Ascending aorta (tissue), 2 donors: Measurements from ENCODE around the gene LILRA2. TPM values are rescaled to one million over a fixed set of nuclear protein-coding genes. Genes with fewer than 3 reads are reported as not detected.
"Not testable (repeated sequence)": the region's sequence is repeated elsewhere in the genome, so short reads cannot be mapped to it uniquely, and the experiment has no call there.

Source experiments
- DNase-seq, 2 donors: peaks; one replicate each; pipeline ENCODE4 v3.0.0-alpha.2; 2019; ENCODE audit warnings: low spot score in 2 of 2
- H3K27ac ChIP-seq, 2 donors: fragments of 200-600 bp; sonication (generic); one replicate each; pipeline ENCODE4 v1.5.1; 2016 to 2017; ENCODE audit warnings: mild to moderate bottlenecking in 1 of 2
- H3K27me3 ChIP-seq: fragments of 200-600 bp; sonication (generic); one replicate; pipeline ENCODE4 v1.5.1; 2017
- H3K36me3 ChIP-seq, 2 donors: fragments of 200-600 bp; sonication (generic); one replicate each; pipeline ENCODE4 v1.5.1; 2016
- H3K4me1 ChIP-seq, 2 donors: fragments of 200-600 bp; sonication (generic); one replicate each; pipeline ENCODE4 v1.5.1; 2016 to 2017; ENCODE audit warnings: mild to moderate bottlenecking in 1 of 2
- H3K4me3 ChIP-seq, 2 donors: fragments of 200-600 bp; sonication (generic); one replicate each; pipeline ENCODE4 v1.5.1; 2016 to 2017; ENCODE audit warnings: mild to moderate bottlenecking in 1 of 2
- H3K9me3 ChIP-seq, 2 donors: fragments of 200-600 bp; sonication (generic); one replicate each; pipeline ENCODE4 v1.5.1; 2016
- intact Hi-C: fragments of 100-400 bp; cut with DNase I; formaldehyde crosslinking; loops from one replicate; pipeline ENCODE4 v1.15.1; 2023
- total RNA-seq: library from RNA; depleted of rRNA; stranded (reverse); fragments of >200 nt; gene quantifications from one replicate; pipeline ENCODE4 v1.1.0, GENCODE V29; 2016
- TF ChIP-seq, protein P1 (sequence below), 3 experiments: fragments of 200-600 bp in 2 of 3; fragments of 450-650 bp in 1 of 3; sonication (generic) in 2 of 3; IDR thresholded peaks; one replicate each; pipeline ENCODE4 v1.5.1; 2016 to 2019; ENCODE audit warnings: antibody characterized with exemption in 3 of 3, mild to moderate bottlenecking in 1 of 3, moderate library complexity in 1 of 3

LILRA2 gene
- total RNA-seq, 1 donor from 2014 or later, result not detected

DNA sequence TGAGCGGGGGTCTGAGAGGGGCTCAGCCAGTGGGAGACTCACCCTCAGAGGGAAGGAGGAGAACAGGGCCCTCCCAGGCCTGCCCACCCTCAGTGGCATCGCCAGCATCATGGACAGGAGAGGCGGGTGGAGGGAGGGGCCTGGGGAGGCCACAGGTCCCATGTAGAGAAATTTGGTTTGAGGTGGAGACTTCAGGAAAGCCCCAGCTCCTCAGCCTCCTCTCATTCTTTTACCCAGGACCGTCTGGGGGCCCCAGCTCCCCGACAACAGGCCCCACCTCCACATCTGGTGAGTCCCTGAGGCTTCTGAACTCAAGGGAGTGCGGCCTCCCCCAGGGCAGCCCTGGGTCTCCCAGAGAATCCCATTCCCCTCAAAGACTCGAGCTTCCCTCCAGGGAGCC, 59.8 kb downstream of the LILRA2 start:
- Histone ChIP-seq H3K36me3 (no peaks in the 10 kb centered on the region), H3K4me1 (no peaks in the 10 kb centered on the region), H3K27ac (no peak overlapping the region), H3K27me3 (no peaks in the 10 kb centered on the region), H3K9me3 (no peaks in the 10 kb centered on the region), H3K4me3 (no peak overlapping the region)
- DNase-seq, result no peak
- intact Hi-C loops, result no loop called here
- TF ChIP-seq, protein P1, sequence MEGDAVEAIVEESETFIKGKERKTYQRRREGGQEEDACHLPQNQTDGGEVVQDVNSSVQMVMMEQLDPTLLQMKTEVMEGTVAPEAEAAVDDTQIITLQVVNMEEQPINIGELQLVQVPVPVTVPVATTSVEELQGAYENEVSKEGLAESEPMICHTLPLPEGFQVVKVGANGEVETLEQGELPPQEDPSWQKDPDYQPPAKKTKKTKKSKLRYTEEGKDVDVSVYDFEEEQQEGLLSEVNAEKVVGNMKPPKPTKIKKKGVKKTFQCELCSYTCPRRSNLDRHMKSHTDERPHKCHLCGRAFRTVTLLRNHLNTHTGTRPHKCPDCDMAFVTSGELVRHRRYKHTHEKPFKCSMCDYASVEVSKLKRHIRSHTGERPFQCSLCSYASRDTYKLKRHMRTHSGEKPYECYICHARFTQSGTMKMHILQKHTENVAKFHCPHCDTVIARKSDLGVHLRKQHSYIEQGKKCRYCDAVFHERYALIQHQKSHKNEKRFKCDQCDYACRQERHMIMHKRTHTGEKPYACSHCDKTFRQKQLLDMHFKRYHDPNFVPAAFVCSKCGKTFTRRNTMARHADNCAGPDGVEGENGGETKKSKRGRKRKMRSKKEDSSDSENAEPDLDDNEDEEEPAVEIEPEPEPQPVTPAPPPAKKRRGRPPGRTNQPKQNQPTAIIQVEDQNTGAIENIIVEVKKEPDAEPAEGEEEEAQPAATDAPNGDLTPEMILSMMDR (IDR thresholded peaks at IDR 0.05), result no peak

DNA sequence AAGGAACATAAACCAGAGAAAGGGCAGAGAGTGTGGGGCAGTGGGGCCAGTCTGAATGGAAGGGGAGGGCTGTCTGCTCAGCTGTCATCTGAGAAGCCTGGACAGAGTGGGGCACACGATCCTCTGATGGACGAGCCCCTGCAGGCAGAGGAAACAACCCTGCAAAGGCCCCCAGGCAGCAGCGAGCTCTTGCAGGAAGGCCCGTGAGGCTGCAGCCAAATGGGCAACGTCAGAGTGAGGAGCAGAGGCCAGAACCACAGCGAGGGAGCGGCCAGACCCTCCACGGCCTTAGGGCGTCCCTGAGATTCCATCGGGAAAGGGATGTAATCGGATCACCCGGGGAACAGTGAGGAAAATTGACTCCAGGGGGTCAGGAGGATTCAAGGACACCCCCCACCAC, 62.5 kb downstream of the LILRA2 start:
- H3K4me1 ChIP-seq, H3K4me3 ChIP-seq, H3K9me3 ChIP-seq, DNase-seq, H3K36me3 ChIP-seq, intact Hi-C loops, H3K27ac ChIP-seq, H3K27me3 ChIP-seq: not testable (repeated sequence)

DNA sequence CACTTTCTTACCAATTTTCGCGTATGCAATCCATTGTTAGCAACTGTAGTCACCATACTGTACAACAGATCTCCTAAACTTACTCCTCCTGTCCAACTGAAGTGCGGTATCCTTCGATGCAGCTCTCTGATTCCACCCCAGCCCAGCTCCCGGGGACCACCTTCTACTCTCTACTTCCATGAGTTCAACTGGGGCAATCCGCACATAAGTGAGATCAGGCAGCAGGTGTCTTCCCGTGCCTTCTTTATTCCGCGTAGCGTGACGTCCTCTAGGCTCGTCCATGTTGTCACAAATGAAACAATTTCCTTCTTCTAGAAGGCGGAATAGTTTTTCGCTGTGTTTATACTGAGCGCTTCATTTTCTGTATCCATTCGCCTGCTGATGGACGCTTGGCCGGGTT, 65.1 kb downstream of the LILRA2 start:
- DNase-seq, result no peak
- Histone ChIP-seq H3K36me3 (no peaks in the 10 kb centered on the region), H3K4me1 (no peaks in the 10 kb centered on the region), H3K4me3 (no peak overlapping the region), H3K27me3 (no peaks in the 10 kb centered on the region), H3K9me3 (no peaks in the 10 kb centered on the region), H3K27ac (no peak overlapping the region)
- TF ChIP-seq, protein P1 (IDR thresholded peaks at IDR 0.05), result no peak
- intact Hi-C loops, result no loop called here

Other genes with a start within 250 kb of the LILRA2 start
- gene LILRA4, start 234.6 kb upstream of the LILRA2 start, total RNA-seq, result not detected
- gene LAIR1, start 208.9 kb upstream of the LILRA2 start, total RNA-seq, result 11.1 TPM
- gene TTYH1, start 158.3 kb upstream of the LILRA2 start, total RNA-seq, result 58.4 TPM
- gene LENG8, start 124.6 kb upstream of the LILRA2 start, total RNA-seq, result 402 TPM
- 10.1 TPM for gene LENG9, start 110.0 kb upstream of the LILRA2 start, total RNA-seq
- 153 TPM for gene CDC42EP5, start 100.5 kb upstream of the LILRA2 start, total RNA-seq
- gene LAIR2, start 71.0 kb upstream of the LILRA2 start, total RNA-seq, result not detected
- gene LILRA1, start 19.8 kb downstream of the LILRA2 start, total RNA-seq, result not detected
- gene LILRB1, start 56.7 kb downstream of the LILRA2 start, total RNA-seq, result 2.7 TPM
- 0.64 TPM for gene LILRB4, start 89.2 kb downstream of the LILRA2 start, total RNA-seq
- gene KIR3DL3, start 150.7 kb downstream of the LILRA2 start, total RNA-seq, result not detected
- not detected for gene KIR2DL3, start 164.7 kb downstream of the LILRA2 start, total RNA-seq
- gene KIR2DL1, start 196.0 kb downstream of the LILRA2 start, total RNA-seq, result not detected
- gene KIR2DL4, start 229.8 kb downstream of the LILRA2 start, total RNA-seq, result not detected
- not detected for gene KIR3DL1, start 242.7 kb downstream of the LILRA2 start, total RNA-seq